HL-60 (cell line): ENCODE measurements around the gene OR1L6.

Experiments used
- DNase-seq, 2 experiments: peaks; one replicate each; pipeline ENCODE4 v3.0.0-alpha.2; 2010 to 2020; ENCODE audit warnings: low read depth in 1 of 2, low spot score in 1 of 2
- H3K27ac ChIP-seq: fragments of 250-450 bp; sonication (Bioruptor Pico); replicated peaks from 2 replicates; pipeline ENCODE4 v1.5.1; 2020; ENCODE audit warnings: mild to moderate bottlenecking, moderate library complexity
- H3K27me3 ChIP-seq: fragments of 250-450 bp; sonication (Bioruptor Pico); 2 replicates; pipeline ENCODE4 v1.5.1; 2021; ENCODE audit warnings: mild to moderate bottlenecking, moderate library complexity; ENCODE audit not compliant: insufficient read depth, poor library complexity, severe bottlenecking
- H3K4me3 ChIP-seq: replicated peaks from 2 replicates; pipeline ENCODE4 v1.5.1; 2011; ENCODE audit warnings: mild to moderate bottlenecking, control low read depth, low read length; ENCODE audit not compliant: insufficient read depth
- GABPA ChIP-seq: IDR thresholded peaks from 2 replicates; pipeline ENCODE4 v1.6.1; 2012; ENCODE audit warnings: low read depth
- POLR2AphosphoS5 ChIP-seq: IDR thresholded peaks from 2 replicates; pipeline ENCODE4 v1.6.1; 2012; ENCODE audit warnings: low read depth
- SPI1 ChIP-seq: IDR thresholded peaks from 2 replicates; pipeline ENCODE4 v1.6.1; 2012; ENCODE audit warnings: low read depth, mild to moderate bottlenecking, borderline replicate concordance
- TF ChIP-seq, protein P1 (sequence below): IDR thresholded peaks from 2 replicates; pipeline ENCODE4 v1.6.1; 2012; ENCODE audit warnings: low read depth; ENCODE audit not compliant: insufficient replicate concordance
- TF ChIP-seq, protein P2 (sequence below): IDR thresholded peaks from one replicate; pipeline ENCODE4 v1.5.1; 2011; ENCODE audit warnings: low read length, control low read depth, inconsistent platforms; ENCODE audit not compliant: insufficient read depth

OR1L6 gene

DNA sequence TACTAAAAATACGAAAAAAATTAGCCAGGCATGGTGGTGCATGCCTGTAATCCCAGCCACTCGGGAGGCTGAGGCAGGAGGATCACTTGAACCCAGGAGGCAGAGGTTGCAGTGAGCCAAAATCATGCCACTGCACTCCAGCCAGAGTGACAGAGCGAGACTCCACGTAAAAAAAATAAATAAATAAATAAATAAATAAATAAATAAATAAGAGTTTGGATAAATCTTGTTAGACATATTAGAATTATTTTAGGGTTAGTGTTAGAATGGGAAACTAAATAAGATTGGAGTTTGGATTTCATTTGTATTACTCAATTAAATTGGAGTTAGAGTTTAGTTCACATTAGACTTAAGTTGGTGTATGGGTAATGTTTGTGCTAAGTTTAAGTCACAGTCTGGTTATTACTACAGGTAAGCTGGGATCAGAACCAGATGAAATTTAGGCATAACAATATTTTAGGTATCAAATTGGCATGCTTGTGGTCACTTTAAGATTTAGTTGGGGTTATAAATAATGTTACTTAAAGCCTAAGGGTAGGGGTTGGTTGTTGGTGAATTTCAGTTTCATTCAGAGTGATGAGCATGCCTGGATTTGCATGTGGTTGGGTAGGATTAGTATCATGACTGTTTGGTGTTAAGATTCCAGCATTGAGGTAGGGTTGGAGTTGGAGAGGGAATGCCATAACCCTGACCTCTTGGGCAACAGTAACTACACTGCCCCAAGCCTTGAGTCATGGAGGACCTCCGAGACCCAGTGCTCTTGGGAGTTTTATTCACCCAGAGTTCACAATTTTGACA, 50.0 kb downstream of the OR1L6 start:
- Histone ChIP-seq H3K27me3 (no peaks in the 10 kb centered on the region), H3K4me3 (no peak overlapping the region), H3K27ac (no peak overlapping the region)
- TF ChIP-seq, protein P1, sequence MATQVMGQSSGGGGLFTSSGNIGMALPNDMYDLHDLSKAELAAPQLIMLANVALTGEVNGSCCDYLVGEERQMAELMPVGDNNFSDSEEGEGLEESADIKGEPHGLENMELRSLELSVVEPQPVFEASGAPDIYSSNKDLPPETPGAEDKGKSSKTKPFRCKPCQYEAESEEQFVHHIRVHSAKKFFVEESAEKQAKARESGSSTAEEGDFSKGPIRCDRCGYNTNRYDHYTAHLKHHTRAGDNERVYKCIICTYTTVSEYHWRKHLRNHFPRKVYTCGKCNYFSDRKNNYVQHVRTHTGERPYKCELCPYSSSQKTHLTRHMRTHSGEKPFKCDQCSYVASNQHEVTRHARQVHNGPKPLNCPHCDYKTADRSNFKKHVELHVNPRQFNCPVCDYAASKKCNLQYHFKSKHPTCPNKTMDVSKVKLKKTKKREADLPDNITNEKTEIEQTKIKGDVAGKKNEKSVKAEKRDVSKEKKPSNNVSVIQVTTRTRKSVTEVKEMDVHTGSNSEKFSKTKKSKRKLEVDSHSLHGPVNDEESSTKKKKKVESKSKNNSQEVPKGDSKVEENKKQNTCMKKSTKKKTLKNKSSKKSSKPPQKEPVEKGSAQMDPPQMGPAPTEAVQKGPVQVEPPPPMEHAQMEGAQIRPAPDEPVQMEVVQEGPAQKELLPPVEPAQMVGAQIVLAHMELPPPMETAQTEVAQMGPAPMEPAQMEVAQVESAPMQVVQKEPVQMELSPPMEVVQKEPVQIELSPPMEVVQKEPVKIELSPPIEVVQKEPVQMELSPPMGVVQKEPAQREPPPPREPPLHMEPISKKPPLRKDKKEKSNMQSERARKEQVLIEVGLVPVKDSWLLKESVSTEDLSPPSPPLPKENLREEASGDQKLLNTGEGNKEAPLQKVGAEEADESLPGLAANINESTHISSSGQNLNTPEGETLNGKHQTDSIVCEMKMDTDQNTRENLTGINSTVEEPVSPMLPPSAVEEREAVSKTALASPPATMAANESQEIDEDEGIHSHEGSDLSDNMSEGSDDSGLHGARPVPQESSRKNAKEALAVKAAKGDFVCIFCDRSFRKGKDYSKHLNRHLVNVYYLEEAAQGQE: no peak
- TF ChIP-seq, protein P2, sequence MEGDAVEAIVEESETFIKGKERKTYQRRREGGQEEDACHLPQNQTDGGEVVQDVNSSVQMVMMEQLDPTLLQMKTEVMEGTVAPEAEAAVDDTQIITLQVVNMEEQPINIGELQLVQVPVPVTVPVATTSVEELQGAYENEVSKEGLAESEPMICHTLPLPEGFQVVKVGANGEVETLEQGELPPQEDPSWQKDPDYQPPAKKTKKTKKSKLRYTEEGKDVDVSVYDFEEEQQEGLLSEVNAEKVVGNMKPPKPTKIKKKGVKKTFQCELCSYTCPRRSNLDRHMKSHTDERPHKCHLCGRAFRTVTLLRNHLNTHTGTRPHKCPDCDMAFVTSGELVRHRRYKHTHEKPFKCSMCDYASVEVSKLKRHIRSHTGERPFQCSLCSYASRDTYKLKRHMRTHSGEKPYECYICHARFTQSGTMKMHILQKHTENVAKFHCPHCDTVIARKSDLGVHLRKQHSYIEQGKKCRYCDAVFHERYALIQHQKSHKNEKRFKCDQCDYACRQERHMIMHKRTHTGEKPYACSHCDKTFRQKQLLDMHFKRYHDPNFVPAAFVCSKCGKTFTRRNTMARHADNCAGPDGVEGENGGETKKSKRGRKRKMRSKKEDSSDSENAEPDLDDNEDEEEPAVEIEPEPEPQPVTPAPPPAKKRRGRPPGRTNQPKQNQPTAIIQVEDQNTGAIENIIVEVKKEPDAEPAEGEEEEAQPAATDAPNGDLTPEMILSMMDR: no peak
- no peak for TF ChIP-seq POLR2AphosphoS5
- no peak for TF ChIP-seq GABPA
- TF ChIP-seq SPI1: no peak
- DNase-seq: no peak

DNA sequence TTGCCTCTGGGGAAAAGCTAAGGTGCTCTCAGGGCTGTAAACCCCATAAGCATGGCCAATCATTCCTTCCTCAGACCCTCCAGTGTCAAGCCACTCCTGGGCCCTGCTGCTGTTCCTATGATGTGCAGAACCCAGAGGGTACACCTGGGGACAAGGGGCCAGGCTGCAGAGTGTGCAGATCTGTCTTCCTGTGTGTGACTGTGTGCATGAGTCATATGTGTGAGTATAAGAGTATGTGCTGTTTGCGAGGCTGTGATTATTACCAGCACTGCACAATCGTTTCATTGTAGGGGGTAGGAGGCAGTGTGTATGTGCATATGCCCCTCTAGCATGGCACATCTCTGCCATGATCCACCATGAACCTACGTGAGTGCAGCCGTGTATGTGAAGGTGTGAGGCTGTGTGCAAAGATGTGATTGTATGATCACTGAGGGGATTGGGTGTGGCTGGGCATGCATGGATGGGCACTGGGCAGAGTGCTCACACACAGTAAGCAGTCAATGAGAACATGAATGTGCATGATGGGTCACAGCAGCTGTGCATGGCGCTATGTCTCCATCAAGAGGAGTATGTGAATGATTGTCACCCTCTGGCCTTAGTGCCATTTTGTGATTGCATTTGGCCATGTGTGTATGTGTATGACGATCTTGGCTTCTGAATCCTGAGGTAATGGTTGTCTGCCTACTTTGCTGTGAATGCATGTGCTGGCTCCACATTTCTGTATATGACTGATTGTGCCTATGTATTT, 55.4 kb downstream of the OR1L6 start:
- no peak overlapping the region for H3K4me3 ChIP-seq
- DNase-seq: no peak
- TF ChIP-seq GABPA (no peak), POLR2AphosphoS5 (no peak), SPI1 (no peak)
- TF ChIP-seq, protein P1: no peak
- TF ChIP-seq, protein P2: no peak
- H3K27me3 ChIP-seq: no peaks in the 10 kb centered on the region
- H3K27ac ChIP-seq: no peak overlapping the region
